DMS79 treated with DMSO at 0.1 percent for 48 hours (cell line): ENCODE data around the gene PGGHG.

Experiments
- DNase-seq: peaks from one replicate; lab custom pipeline; 2025; lab: John Stamatoyannopoulos, UW

The PGGHG gene

DNA sequence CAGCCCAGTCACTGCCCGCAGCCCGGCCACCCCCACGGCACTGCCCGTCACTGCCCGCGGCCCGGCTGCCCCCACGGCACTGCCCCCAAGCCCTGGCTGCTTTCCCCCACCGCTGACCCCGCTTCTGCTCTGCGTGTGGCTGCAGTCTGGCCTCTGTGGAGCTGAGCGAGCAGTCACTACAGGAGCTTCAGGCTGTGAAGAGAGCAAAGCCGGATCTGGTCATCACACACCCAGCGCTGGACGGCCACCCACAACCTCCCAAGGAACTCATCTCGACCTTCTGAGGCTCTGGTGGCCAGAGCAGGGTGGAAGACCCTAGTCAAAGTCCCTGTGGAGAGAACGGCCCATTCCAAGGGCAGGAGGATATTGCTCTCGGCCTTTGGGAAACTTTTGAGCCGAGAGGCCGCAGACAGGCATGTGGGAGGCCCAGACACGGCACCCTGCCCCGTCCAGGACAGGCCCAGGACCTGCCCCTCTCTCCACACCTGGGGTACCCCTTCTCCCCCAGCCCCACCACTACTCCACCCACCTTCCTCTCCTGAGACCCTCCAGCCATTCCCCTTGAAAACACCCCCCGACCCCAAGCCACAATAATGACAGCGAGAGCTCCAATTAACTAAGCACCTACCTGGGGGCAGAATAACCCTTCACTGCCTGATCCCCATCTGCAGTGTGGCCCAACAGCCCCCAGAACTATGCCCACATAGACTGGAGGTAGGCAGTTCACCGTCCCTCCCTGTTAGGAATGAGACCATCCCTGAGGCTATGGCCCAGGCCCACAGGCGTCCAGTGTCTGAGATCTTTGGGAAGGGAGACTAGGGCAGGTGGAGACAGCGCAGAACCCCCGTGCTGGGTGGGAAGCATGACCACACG lies 3.7 kb upstream of the PGGHG start:
- no peak for DNase-seq

GRCh38 chr11:285894-286220 lies 3.1 kb upstream of the PGGHG start:
- DNase-seq = no peak

- DNase-seq = peak; percentile 56
Observed at GRCh38 chr11:286977-287820, 1.7 kb upstream of the PGGHG start.

DNA sequence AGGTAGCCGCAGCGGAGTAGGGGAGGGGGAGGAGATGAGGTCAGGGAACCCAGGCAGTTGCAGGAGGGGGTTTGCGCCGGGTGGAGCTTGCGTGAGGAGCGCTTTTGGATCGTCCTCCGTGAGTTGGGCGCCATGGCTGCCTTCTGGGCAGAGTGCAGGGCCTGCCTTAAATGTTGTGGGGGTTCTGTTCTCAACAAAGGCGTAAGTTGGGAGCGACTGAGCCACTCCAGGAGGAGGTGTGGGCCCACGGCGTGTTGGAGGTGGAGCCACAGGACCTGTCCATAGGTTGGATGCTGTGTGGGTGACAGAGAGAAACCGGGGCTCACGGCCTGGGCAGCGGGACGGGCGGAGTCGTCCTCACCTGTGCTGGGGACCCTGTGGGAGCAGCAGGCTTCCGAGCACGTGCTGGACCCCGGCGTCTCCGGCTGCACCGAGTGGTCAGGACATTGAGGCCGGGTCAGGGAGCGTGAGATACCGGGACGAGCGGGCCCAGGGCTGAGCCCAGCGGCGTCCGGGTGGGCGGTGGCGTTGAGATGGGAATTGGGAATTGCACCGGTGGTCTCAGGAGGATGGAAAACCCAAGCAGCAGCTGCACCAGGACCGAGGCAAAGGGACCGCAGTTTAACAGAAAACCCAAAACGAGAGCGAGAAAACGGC lies 977 bp upstream of the PGGHG start:
- DNase-seq = no peak

- DNase-seq = no peak
Observed at GRCh38 chr11:289398-289711, 429 bp downstream of the PGGHG start.

DNA sequence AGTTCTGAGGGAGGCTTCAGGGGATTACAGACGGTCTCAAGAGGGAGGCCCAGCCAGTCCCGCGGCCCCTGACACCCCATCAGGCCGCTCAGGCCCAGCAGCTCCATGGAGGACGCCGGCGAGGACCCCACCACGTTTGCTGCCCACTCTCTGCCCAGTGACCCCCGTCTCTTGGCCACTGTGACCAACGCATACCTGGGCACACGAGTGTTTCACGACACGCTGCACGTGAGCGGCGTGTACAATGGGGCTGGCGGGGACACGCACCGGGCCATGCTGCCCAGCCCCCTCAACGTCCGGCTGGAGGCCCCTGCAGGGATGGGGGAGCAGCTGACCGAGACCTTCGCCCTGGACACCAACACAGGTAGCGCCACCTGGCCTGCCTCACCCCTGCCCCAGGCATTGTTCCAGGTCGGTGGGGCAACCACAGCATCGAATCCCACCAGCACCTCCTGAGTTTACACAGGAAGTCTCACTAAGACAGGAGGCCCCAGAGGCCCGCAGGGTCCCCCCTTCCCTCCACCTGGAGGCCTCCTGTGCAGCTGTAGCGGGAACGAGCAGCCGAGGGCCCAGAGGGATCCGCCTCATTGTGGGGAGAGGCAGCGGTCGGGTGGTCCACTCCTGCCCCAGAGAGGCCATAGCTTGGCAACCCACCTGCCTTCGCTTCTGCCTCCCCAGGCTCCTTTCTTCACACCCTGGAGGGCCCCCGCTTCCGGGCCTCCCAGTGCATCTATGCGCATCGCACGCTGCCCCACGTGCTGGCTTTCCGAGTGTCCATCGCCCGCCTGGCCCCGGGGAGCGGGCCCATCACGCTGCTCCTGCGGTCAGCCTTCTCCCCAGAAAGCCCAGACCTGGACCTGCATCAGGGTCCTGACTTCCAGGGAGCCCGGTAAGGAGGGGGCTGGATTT lies 1.0 kb downstream of the PGGHG start:
- no peak for DNase-seq

GRCh38 chr11:290621-291231 lies 1.8 kb downstream of the PGGHG start:
- no peak for DNase-seq

DNA sequence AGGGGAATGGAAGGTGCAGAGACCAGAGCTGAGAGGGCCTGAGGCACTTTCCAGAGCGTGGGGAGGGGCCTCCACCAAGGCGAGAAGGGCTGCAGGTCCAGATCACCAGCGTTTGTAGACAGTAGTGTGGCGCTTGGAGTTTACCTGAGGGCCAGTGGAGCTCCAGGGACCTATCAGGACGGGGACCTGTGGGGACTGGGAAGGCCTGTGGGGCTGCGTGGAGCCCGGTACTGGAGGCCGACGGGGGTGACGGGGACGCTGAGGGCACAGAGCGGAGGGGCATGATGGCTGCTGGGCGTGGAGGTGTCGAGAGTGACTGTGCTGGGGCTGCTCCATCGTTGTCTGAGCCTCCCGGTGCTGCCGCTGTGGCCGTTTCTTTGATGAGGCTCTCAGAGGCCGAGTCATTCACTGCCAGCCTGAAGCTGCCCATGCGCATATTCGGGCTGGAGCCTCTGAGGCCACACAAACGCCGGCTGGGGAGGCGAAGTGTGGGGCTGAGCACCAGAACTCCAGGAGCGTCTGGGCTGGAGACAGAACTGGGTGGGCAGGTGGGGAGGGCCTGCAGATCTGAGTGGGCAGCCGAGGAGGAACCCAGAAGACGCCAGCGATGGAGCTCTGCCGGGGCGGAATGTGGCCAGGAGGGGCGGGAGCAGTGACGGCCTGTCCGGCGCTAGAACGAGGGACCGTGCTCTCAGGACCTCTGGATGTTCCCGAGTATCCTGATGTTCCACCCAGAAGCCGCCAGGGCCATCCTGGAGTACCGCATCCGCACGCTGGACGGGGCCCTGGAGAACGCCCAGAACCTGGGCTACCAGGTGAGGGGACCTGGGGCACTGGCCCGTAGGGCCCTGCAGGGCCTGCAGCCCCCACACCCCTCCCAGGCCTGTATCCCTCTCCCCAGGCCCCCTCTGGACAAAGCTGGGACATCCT lies 2.6 kb downstream of the PGGHG start:
- DNase-seq = no peak

- DNase-seq = no peak
Observed at GRCh38 chr11:292211-293121, 3.5 kb downstream of the PGGHG start.

DNA sequence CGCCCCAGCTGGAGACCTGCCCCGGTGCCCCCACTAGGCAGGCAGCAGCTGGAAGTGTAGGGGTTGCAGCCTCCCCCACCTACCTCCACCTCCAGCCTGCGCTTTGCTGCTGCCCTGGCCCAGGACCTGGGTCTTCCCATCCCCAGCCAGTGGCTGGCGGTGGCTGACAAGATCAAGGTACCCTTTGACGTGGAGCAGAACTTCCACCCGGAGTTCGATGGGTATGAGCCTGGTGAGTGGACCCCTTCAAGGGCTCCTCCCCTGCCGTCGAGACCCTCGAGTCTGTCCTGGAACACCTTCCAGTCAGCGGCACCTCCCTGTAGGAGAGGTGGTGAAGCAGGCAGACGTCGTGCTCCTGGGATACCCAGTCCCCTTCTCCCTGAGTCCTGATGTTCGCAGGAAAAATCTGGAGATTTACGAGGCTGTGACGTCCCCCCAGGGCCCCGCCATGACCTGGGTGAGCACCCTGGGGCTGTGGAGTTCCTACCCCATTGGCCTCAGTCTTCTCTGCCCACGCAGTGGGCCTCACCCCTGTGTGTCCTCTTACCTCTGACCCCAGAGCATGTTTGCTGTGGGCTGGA lies 4.4 kb downstream of the PGGHG start:
- no peak for DNase-seq

DNA sequence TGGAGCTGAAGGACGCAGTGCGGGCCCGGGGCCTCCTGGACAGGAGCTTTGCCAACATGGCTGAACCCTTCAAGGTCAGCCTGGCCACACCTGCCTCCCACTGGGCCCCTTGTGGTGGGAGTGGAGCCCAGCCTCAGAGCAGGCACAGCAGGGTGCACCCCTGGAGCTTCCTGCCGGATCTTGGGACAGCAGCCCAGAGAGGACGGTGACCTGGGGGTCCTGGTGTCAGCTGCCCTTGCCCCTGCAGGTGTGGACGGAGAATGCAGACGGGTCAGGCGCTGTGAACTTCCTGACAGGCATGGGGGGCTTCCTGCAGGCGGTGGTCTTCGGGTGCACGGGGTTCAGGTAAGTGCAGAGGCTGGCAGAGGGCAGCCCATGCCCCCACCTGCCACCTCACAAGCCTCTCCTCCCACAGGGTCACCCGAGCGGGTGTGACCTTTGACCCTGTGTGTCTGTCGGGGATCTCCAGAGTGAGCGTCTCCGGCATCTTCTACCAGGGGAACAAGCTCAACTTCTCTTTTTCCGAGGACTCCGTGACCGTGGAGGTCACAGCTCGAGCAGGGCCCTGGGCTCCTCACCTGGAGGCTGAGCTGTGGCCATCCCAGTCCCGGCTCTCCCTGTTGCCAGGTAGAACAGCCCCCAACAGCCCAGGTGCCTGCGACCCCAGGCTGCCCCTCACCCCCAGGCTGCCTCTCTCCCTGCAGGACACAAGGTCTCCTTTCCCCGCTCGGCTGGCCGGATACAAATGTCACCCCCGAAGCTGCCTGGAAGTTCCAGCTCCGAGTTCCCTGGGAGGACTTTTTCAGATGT lies 5.1 kb downstream of the PGGHG start:
- DNase-seq = no peak

GRCh38 chr11:294780-295179 lies 5.9 kb downstream of the PGGHG start:
- no peak for DNase-seq

- no peak for DNase-seq
Observed at GRCh38 chr11:295351-296170, 6.6 kb downstream of the PGGHG start.

GRCh38 chr11:296171-297050 lies 7.5 kb downstream of the PGGHG start:
- DNase-seq = no peak

DNA sequence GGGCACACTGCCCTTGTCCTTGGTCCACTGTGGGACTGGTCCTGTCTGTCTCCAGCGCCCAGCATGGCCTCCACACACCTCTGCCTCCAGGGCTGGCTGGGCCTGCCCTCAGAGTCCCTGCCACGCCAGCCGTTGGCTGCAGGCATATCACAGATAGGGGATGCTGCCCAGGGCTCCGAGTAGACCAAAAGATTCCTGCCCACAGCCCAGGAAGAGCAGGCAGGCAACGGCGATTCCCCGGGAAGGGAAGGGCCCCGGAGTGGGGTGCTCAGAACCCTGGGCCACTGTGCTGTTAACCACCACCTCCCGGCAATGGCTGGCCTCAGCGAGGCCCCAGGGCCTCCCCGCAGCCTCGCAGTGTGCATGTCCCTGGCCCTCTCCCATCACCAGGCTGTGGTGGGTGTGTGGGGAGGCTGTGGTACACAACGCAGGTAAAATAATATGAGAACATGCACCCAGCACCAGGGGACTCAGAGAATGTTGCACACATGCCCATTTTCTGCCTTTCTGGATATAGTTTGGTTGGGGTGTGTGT lies 8.2 kb downstream of the PGGHG start:
- no peak for DNase-seq
